ENCODE data around the gene HORMAD2. TPM values are rescaled to one million over a fixed set of nuclear protein-coding genes. Genes with fewer than 3 reads are reported as not detected.

Gene HORMAD2
- total RNA-seq, 1 donor from 2014 or later = not detected

GRCh38 chr22:30044881-30045493, 35.3 kb upstream of the HORMAD2 start:
- no peak overlapping the region for H3K27ac Mint-ChIP-seq
- Histone ChIP-seq H3K79me2 (ENCODE audit: low read depth) (no peaks in the 10 kb centered on the region), H3K36me3 (no peaks in the 10 kb centered on the region), H3K4me2 (no peak overlapping the region), H3K27ac (no peak overlapping the region), H3K9ac (no peak overlapping the region), H3K4me3 (no peak overlapping the region), H3K9me3 (ENCODE audit: low read depth) (no peaks in the 10 kb centered on the region), H3F3A (ENCODE audit: low read depth) (no peaks in the 10 kb centered on the region), H3K27me3 (no peaks in the 10 kb centered on the region), H3K4me1 (peaks cover 4% of the 10 kb centered on the region), H4K20me1 (ENCODE audit: low read depth) (no peaks in the 10 kb centered on the region), H2AFZ (replicated peaks) (no peak overlapping the region)
- TF ChIP-seq EZH2phosphoT487 (IDR thresholded peaks at IDR 0.05) = no peak
- TF ChIP-seq CTCF (IDR thresholded peaks at IDR 0.05) = no peak
- H3K4me3 Mint-ChIP-seq = no peak overlapping the region
- H3K27me3 Mint-ChIP-seq (ENCODE audit: insufficient read depth, low read depth) = peaks cover 7% of the 10 kb centered on the region
- DNase-seq (ENCODE audit: low spot score) = no peak
- no peaks in the 10 kb centered on the region for H3K36me3 Mint-ChIP-seq
- H3K4me1 Mint-ChIP-seq = peaks cover 19% of the 10 kb centered on the region
- no peaks in the 10 kb centered on the region for H3K9me3 Mint-ChIP-seq

GRCh38 chr22:30045494-30045887, 34.8 kb upstream of the HORMAD2 start:
- no peaks in the 10 kb centered on the region for H3K27me3 ChIP-seq
- H3K4me3 ChIP-seq = no peak overlapping the region
- no peak overlapping the region for H3K4me2 ChIP-seq
- H3K9ac ChIP-seq = no peak overlapping the region
- Mint-ChIP-seq H3K27me3 (ENCODE audit: insufficient read depth, low read depth) (peaks cover 7% of the 10 kb centered on the region), H3K4me3 (no peak overlapping the region), H3K36me3 (no peaks in the 10 kb centered on the region), H3K9me3 (no peaks in the 10 kb centered on the region), H3K4me1 (peaks cover 19% of the 10 kb centered on the region), H3K27ac (no peak overlapping the region)
- H2AFZ ChIP-seq (replicated peaks) = no peak overlapping the region
- H3K36me3 ChIP-seq = no peaks in the 10 kb centered on the region
- no peaks in the 10 kb centered on the region for H4K20me1 ChIP-seq (ENCODE audit: low read depth)
- H3K9me3 ChIP-seq (ENCODE audit: low read depth) = no peaks in the 10 kb centered on the region
- TF ChIP-seq EZH2 (IDR thresholded peaks at IDR 0.05) = no peak
- no peak for TF ChIP-seq EZH2phosphoT487 (IDR thresholded peaks at IDR 0.05)
- no peak for TF ChIP-seq CTCF (IDR thresholded peaks at IDR 0.05)
- no peak overlapping the region for H3K27ac ChIP-seq
- H3K4me1 ChIP-seq = peaks cover 4% of the 10 kb centered on the region
- H3K79me2 ChIP-seq (ENCODE audit: low read depth) = no peaks in the 10 kb centered on the region
- no peaks in the 10 kb centered on the region for H3F3A ChIP-seq (ENCODE audit: low read depth)
- DNase-seq (ENCODE audit: low spot score) = no peak

GRCh38 chr22:30045901-30046715, 34.2 kb upstream of the HORMAD2 start:
- Histone ChIP-seq H3K36me3 (no peaks in the 10 kb centered on the region), H3K27me3 (no peaks in the 10 kb centered on the region), H3K27ac (no peak overlapping the region), H3F3A (ENCODE audit: low read depth) (no peaks in the 10 kb centered on the region), H3K9ac (no peak overlapping the region), H3K4me2 (no peak overlapping the region), H3K9me3 (ENCODE audit: low read depth) (no peaks in the 10 kb centered on the region), H4K20me1 (ENCODE audit: low read depth) (no peaks in the 10 kb centered on the region), H3K4me3 (no peak overlapping the region), H3K79me2 (ENCODE audit: low read depth) (no peaks in the 10 kb centered on the region), H2AFZ (replicated peaks) (no peak overlapping the region), H3K4me1 (peaks cover 4% of the 10 kb centered on the region)
- Mint-ChIP-seq H3K36me3 (no peaks in the 10 kb centered on the region), H3K27me3 (ENCODE audit: insufficient read depth, low read depth) (peaks cover 7% of the 10 kb centered on the region), H3K4me3 (no peak overlapping the region), H3K4me1 (peaks cover 19% of the 10 kb centered on the region), H3K27ac (no peak overlapping the region), H3K9me3 (no peaks in the 10 kb centered on the region)
- DNase-seq (ENCODE audit: low spot score) = no peak
- TF ChIP-seq EZH2 (IDR thresholded peaks at IDR 0.05) (no peak), EZH2phosphoT487 (IDR thresholded peaks at IDR 0.05) (no peak), CTCF (IDR thresholded peaks at IDR 0.05) (no peak)
